Adrenal gland (tissue), 5 donors: Measurements from ENCODE around the gene LRCH1.

ENCODE experiments used
- CTCF ChIP-seq, 6 experiments: fragments of 450-650 bp in 4 of 6; fragments of 200-600 bp in 2 of 6; sonication (generic) in 1 of 6; IDR thresholded peaks; 1 replicate in 5 of 6; 2 replicates in 1 of 6; pipeline versions ENCODE4 v1.5.1 to v1.8.0; 2016 to 2021; ENCODE audit warnings: antibody characterized with exemption in 6 of 6, mild to moderate bottlenecking in 2 of 6, moderate library complexity in 1 of 6
- POLR2A ChIP-seq, 2 donors: fragments of 450-650 bp; IDR thresholded peaks; one replicate each; pipeline ENCODE4 v1.6.1; 2017; ENCODE audit warnings: antibody characterized with exemption in 2 of 2, mild to moderate bottlenecking in 2 of 2, moderate library complexity in 1 of 2
- donor health status: DM: no; HTN: no; CAD: no.

GRCh38 chr13:46775385-46776107 is 222.6 kb downstream of the LRCH1 start:
- TF ChIP-seq CTCF (IDR thresholded peaks at IDR 0.05), result no peak
- TF ChIP-seq POLR2A (IDR thresholded peaks at IDR 0.05), result no peak
